SKM-1 (cell line): ENCODE results near the gene IL17B.

Experiments
- DNase-seq: peaks from one replicate; lab custom pipeline; 2025; ENCODE audit not compliant: unreplicated experiment; lab: John Stamatoyannopoulos, UW

IL17B gene

DNA sequence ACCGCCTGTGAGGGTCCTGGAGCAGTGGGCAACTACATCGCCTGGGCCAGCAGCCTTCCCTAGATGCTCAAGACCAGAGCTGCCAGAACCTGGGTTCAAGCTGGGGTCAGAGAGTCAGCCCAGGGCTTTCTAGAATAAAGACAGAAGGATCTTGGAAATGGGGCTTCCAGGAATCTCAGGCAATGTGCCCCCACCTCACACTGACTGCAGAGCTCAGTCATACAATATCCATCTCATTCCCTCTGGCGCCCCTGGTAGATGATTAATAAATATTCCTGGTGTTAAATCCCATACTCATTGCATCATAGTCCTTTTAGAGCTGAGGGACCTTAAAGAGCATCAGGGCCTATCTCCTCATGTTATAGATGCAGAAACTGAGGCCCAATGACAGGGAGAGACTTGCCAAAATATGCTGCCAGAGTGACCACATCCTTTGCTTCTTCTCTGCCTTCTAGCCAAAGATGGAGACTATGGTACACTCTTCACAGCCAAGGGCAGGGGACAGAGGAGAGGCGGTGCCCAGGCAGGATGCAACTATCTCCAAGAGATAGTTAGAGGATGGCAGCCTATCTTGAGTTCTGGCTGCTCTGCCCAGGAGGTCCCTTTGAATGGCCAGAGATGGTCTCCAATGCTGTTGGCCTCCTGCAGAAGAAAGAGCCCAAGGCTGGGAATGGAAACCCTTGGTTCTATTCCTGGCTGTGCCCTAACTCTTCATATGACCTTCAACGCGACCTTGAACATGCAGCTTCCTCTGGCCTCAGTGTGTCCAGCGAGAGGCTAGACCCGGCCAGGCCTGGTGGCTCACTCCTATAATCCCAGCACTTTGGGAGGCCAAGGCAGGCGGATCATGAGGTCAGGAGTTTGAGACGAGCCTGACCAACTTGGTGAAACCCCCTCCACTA is 36.2 kb upstream of the IL17B start:
- DNase-seq: no peak

DNA sequence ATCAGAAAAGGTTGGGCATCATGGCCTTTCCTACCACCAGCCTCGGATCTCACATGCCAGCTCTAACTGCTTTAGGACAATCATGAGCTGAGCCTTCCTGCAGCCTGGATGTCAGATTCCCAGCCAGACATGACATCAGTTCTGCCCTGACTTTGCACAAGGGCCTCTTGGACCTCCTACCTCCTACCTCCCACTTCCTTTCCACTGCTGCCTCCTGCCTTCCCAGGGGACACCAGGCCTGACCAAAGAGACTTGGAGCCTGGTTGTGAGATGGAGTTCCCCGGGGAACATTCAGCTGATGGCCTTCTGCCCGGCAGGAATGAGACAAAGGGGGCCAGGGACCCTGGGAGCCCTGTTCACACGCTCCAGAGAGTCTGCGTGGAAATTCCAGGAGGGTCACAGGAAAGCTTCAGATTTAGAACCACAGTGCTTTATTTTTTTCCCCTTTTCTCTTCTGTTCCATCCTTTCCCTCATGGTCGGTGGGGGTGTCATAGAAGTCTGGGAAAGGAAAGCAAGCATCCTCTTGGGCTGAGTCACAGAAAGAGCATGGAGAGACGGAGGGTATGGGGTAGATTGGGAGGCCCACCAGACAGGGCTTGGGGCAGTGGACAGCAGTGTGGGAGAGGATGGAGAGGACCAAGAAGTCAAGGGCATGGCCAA is 35.4 kb upstream of the IL17B start:
- DNase-seq: no peak

DNA sequence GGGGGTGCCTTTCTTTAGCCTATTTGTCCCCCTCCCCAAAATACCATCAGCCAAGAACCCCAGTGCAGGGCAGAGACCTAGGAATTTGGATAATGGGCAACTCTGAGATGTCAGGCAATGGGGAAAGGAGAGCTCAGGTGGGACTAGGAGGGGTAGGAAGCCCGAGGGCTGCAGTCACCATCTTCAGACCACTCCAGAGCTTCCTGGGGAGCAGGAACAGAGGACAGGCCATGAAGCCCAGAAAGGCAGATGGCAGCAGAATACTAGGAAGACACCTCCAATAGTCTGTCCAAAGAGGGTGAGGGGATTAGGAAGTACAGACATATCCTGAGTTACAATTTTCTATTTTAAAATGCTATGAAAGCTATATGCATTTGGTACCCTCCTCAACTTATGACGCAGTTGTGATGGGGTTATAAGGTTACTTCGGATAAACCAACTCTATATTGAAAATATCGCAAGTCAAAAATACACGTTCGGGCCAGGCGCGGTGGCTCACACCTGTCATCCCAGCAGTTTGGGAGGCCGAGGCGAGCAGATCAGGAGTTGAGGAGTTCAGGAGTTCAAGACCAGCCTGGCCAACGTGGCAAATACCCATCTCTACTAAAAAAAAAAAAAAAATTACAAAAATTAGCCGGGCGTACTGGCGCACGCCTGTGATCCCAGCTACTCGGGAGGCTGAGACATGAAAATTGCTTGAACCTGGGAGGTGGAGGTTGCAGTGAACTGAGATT is 34.6 kb upstream of the IL17B start:
- no peak for DNase-seq

DNA sequence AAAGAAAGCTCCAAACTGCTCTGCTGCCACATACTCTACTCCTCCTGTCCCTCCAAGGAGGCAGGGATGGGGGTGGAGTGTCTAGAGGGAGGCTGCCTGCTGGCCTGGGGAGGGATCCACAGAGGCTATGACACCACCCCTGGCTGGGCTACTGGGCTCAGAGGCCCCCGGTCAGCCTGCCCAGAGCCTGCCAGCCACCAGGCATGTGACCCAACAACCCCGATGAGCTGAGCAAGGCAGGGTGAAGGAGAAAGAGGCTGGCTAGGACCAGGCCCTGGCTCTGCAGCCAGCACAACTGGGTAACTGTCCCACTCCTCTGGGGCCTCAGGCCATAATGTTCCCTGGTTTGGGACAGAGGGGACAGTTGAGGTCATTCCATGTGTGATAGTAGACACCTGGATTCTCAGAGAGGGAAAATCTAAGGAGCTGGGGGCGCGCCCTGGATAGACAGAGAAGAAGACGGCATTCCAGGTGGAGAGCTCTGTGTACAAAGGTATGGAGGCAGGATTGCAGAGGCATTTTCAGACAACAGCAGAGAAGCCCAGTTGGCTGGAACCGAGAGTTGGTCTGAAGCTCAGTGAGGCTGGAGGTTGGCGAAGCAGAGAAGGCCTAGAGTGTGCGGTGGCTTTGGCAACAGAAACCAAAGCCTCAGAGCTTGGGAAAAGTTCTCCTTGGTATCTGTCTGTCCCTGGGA is 33.8 kb upstream of the IL17B start:
- DNase-seq: no peak

DNA sequence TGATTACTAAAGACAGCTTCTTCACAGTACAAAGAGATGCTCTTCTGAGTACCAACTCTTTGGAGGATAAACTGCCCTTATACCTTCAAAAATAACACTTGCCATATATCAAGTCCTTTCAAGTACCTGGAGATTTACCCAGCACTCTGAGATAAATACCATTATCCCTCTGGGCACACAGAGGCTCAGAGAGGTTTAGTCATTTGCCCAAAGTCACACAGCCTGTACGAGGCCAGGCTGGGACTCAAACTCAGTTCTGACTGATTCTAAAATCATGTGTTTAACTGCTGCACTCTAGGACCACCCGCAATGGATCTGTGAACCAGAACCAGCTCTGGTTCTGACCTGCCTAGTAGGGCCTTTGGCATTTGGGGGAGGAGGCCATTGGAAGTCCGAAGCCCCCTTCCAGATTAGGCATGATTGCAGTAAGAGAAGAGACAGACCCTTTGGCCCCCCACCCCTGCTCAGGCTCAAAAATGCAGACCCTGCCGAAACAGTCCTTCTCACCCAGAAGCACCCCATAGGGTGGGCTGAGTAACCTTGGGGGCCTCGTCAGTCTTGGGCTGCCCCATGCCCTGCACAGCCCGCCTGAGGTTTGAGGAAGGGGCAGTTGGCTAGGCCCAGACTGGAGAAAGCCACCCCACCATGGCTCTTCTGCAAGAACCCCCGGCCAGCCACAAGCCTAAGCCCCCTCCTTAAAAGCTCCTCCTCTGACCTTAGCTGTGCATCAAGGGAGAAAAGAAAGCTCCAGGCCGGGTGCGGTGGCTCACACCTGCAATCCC is 32.8 kb upstream of the IL17B start:
- DNase-seq: no peak

DNA sequence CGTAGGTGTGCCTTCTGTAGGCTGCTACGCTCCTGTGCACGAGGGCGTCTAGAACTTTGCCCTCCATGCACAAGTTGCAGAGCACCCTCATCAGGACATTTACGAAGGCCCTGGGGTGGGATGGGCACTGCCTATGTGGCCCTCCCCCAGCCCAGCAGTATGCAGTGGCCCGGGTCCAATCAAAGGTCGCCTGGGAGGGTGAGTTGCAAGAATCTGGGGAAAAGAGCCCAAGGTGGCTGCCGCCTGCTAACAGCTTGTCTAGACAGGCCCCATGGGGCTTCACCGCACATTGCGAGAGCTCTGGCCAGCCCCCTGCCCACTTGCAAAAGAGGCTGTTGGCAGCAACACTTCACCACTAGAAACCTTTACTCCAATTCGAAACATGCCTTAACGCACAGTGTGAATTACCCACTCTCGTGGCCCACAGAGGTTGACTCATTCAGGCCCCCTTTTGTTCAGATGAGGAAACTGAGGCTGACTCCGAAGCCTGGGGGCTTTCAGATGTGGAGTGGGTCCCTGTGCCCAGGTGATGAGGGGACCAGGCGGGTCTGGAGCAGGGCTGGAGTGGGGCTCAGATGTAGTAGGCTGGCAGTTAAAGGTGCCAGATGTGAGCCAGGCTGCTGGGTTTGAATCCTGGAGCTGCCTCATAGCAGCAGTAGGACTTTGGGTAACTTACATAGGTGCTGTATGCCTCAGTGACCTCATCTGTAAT is 31.8 kb upstream of the IL17B start:
- DNase-seq: no peak

DNA sequence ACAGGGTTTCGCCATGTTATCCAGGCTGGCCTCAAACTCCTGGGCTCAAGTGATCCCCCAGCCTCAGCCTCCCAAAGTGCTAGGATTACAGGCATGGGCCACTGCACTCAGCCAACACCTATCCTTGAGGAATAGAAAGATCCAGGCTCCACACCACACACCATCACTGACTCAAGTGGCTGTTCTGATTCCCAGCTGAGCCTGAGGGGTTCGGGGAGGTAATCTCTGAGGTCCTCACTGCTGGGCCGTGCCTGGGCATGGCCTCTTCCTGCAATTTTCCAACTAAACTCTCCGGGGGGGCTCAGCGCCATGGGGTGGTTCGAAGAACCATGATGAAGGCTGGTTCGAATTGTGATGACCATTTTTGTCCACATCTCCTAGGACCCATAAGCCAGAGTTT is 31.0 kb upstream of the IL17B start:
- no peak for DNase-seq

DNA sequence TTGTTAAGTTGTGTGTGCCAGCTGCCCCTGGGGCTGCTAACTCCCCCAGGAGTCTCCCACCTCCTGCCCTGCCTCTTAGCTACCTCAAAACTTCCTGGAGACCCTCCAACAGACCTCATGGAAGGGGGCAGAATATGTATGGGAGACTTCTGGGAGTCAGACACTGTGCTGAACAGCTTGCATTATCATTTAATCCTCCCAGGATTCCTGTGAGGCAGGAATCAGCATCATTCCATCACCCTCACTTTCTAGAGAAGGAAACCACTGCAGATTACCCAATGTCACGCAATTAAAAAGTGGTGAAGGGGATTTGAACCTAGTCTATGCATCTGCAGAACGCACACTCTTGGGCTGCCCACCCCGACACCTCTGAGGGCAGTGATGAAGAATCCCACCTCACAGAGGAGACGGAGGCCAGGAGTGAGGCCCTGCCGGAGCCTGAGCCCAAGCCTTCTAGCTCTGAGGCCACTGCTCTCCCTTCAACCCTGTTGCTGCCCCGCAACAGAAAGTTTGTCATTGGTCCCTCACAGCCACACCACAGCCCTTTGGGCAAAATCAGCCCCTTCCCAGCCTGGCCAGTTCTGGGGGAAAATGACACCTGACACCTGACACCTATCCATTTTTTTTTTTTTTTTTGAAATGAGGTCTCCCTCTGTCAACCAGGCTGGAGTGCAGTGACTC is 30.3 kb upstream of the IL17B start:
- DNase-seq: no peak

DNA sequence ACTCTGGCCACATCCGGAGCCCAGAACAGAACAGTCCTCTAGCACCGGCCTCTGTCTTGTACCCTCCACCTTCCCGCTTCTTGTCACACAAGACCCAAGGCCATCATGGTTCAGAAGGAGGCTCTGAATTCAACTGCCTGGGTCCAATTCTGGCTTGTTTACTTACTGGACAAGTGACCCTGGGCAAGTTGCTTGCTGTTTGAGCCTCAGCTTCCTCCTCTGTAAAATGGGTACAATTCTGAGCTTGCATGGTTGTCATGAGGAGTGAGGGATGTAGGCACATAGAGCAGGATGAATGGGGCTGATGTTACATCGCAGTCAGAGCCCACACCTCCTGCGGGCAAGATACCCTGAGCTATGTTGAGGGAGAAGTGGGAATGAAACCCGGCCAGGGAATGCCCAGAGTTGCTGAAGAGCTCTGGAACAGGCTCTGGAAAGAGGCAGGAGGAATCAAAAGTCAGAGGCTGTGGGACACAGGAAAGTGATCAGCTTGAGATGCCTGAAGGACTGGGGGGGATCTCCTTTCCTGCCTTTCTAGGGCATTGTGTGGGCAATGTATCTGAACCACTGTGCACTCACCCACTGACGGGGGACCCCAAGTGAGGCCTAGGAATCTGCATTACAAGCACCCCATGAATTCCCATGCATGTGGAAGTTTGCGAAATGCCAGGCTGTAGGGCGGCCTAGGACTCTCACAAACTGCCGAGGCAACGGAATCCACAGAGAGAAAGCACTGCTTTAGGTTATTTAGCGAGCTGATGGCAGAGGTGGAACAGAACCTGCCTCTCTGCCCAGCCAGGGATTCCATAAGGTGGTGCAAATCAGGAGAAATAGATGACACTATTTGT is 29.4 kb upstream of the IL17B start:
- no peak for DNase-seq

DNA sequence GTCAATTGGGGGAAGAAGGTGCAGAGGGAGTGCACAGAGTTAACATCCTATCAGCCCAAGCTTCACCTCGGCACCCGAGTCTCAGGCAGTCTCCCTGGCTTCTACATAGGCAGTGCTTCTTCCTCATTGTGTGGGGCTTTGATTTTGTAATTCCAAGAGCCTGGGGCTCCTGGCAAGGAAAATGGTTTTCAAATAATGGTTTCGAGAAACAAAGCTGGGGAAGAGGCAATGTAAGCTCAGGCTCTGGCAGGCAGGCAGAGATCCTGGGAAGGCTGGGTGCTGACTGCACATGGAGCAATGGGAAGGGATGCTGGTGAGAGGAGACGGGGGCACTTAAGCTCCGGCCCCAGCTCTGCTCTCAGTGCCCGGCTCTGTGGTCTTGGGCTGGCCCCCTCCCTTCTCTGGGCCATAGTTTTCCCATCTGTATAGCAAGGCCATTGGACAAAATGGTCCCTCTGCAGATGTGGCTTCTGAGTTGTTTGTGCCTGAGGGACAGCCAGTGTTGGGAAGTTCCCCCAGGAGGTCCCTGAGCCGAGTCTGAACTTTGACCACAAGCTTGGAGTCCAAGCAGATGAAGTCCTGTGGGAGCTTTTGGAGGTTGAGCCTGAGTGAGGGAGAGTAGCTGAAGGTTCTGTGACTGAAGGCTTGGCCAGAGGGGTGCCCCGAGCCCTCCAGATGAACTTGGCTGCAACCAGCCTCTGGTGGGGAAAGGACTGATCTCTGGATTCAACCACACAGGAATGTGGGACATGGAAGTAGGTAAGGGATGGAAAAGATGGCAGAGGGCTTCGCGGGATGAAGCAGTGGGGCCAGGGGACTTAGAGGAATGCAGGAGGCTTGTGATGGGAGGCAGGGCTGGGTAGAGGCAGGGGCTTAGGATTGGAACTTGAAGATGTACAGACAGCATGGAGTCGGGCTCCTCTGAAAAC is 28.5 kb upstream of the IL17B start:
- DNase-seq: no peak

DNA sequence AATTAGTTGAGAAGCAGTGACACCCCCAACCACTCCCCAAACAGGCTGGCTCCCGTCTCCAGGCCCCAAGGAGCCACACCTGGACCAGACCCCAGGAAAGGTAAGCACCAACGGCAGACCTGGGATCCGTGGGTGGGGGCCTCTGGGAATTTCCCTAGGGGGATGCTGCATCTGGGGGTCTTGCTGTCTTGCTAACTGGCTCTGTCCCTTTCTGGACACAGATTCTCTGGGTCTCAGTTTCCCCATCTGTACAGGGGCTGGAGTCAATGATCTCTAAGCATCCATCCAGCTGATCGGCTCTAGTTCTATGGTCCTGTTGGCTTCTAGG is 27.9 kb upstream of the IL17B start:
- no peak for DNase-seq

DNA sequence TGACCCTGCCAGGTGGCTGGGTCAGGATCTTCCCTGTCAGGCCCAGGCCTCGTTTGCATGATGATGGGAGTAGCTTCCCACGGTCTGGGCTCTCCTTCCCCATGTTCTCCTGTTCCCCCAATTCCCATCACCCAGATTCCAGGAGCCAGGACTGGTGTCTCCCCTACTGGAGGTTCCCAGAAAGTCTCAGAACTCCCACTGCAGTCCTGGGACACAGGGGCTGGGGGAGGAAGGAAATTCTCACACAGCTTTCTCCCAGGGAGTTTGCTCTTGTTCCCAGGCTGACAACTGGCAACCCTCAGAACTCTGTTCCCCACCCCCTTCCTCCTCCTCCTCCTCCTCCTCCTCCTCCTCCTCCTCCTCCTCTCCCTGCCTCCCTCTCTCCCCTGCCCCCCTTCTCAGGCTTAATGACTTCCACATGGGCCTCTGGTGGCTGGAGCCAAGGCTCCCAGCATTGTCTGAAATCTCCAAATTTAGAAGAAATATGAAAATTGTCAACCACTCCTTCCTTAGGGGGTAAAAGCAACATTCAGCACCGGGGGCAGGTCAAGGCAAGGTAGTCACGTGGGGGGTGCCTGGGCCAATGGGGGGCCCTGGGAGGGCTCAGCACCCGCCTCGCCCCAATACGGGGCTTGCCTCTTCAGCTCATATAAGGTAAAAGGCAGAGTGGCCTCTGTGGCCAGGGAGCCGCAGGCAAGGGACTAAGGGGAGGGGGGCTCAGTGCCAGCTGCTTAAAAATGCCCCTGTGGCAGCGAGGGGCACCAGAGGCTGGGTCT is 27.3 kb upstream of the IL17B start:
- no peak for DNase-seq

DNA sequence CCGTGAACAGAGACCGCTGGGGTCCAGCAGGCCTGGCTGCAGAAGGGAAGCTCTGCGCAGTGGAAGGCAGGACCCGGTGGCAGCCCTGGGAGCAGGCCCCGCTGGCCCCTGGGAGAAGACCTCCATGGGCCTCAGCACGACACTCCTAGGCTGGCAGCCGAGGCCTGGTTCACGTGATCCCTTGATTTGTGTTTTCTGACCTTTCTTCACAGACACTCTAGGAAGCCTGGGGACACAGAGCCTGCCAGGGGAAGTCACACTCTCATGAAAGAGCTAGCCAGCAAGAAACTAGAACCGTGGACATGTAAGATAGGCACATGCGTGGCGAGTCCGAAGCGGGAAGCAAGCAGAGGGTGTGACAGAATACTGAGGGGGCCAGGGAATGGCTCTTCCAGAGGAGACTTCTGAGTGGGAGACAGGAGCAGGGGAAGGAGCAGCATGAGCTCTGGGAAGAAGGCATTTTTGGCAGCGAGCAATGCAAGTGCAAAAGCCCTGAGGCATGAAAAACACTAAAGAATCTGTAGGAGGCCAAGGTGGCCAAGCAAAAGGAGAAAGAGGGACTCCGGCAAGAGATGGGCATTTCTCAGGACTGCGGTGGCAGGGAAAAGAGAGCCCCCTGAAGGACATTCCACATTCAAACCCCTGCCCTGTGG is 26.6 kb upstream of the IL17B start:
- no peak for DNase-seq

DNA sequence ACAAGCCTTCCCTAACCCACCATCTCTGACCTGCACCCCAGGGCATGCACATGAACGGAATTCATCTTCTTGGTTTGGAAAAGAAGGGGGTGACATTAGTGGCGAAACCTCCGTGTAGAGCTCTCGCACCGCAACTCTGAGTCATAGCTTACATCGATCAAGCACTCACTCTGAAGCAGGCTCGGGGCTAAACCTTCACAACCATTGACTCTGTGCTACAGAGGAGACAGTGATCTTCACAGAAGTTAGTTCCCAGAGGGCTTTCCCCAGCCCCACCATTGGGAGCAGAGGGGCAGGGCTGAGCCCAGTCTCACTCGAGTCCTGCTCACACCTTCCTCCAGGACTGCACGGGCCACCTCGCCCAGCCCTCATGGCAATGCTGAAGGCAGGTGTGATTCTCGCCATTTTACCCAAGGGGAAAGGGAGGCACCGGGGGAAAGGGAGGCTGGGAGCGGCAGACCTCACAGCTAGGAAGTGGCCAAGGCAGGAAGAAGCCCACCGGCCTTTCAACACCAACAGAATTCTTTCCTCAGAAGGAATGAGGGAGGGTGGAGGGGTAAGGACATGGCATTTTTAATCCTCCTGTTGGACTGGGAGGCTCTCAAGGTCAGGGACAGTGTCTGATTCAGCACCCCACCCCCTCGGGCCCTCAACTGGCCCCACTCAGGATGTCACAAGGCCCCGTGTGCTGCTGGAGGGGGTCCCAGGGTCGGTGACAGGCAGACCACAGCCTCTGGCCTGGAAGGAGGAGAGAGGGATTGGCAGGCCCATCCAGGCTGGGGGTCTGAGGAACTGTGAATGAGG is 25.9 kb upstream of the IL17B start:
- no peak for DNase-seq
